ENCODE results near the gene PSG1.
A peak's percentile ranks its signal among the peaks of the same experiment; 100 is the strongest.
"Not testable (repeated sequence)": the region's sequence is repeated elsewhere in the genome, so short reads cannot be mapped to it uniquely, and the experiment has no call there.

PSG1 gene

GRCh38 chr19:42879613-42880012 lies at the start of gene PSG1:
Gene PSG1 (minus strand): TSS chr19:42879713. CDS start chr19:42879581, 132 bp downstream.
- no peaks in the 10 kb centered on the region for H3K36me3 ChIP-seq (ENCODE audit: control insufficient read depth, insufficient read depth, low read length)
- H3K27ac ChIP-seq (ENCODE audit: low read length), result no peak within 1 kb of the TSS
- peaks cover 3% of the 10 kb centered on the region; the same call in 1 of the 2 replicates for H3K9me3 ChIP-seq (ENCODE audit: control insufficient read depth, insufficient read depth, low read length)
- no peak for DNase-seq (ENCODE audit: low read depth, low spot score)
- no peak within 1 kb of the TSS for H3K4me3 ChIP-seq (ENCODE audit: low read length)
- WGBS (ENCODE audit: insufficient coverage, insufficient read length), result no CpG with 5 or more reads among the region's 2 CpGs
- H3K4me1 ChIP-seq (ENCODE audit: control insufficient read depth, insufficient read depth, low read length), result no peaks in the 10 kb centered on the region
- no peaks in the 10 kb centered on the region for H3K27me3 ChIP-seq (ENCODE audit: control insufficient read depth, insufficient read depth, low read length)

- Histone ChIP-seq H3K27ac (ENCODE audit: low read length) (no peak overlapping the region), H3K4me1 (ENCODE audit: control insufficient read depth, insufficient read depth, low read length) (no peaks in the 10 kb centered on the region), H3K4me3 (ENCODE audit: low read length) (no peak overlapping the region), H3K9me3 (ENCODE audit: control insufficient read depth, insufficient read depth, low read length) (peaks cover 3% of the 10 kb centered on the region), H3K36me3 (ENCODE audit: control insufficient read depth, insufficient read depth, low read length) (no peaks in the 10 kb centered on the region), H3K27me3 (ENCODE audit: control insufficient read depth, insufficient read depth, low read length) (no peaks in the 10 kb centered on the region)
- WGBS (ENCODE audit: insufficient coverage, insufficient read length), result no CpG with 5 or more reads among the region's 3 CpGs
- DNase-seq (ENCODE audit: low read depth, low spot score), result no peak
Observed at GRCh38 chr19:42928896-42929295, 49.4 kb upstream of the PSG1 start.

GRCh38 chr19:42926781-42927180 lies 47.3 kb upstream of the PSG1 start:
- no peak for DNase-seq (ENCODE audit: low read depth, low spot score)
- H3K4me3 ChIP-seq (ENCODE audit: low read length), result no peak overlapping the region
- no CpG with 5 or more reads among the region's 2 CpGs for WGBS (ENCODE audit: insufficient coverage, insufficient read length)
- H3K4me1 ChIP-seq (ENCODE audit: control insufficient read depth, insufficient read depth, low read length), result no peaks in the 10 kb centered on the region
- no peaks in the 10 kb centered on the region for H3K36me3 ChIP-seq (ENCODE audit: control insufficient read depth, insufficient read depth, low read length)
- no peaks in the 10 kb centered on the region for H3K27me3 ChIP-seq (ENCODE audit: control insufficient read depth, insufficient read depth, low read length)
- no peak overlapping the region for H3K27ac ChIP-seq (ENCODE audit: low read length)
- peaks cover 4% of the 10 kb centered on the region for H3K9me3 ChIP-seq (ENCODE audit: control insufficient read depth, insufficient read depth, low read length)

- not testable (repeated sequence) for H3K27ac ChIP-seq (ENCODE audit: low read length); H3K27me3 ChIP-seq (ENCODE audit: control insufficient read depth, insufficient read depth, low read length); H3K36me3 ChIP-seq (ENCODE audit: control insufficient read depth, insufficient read depth, low read length); H3K9me3 ChIP-seq (ENCODE audit: control insufficient read depth, insufficient read depth, low read length); H3K4me1 ChIP-seq (ENCODE audit: control insufficient read depth, insufficient read depth, low read length); H3K4me3 ChIP-seq (ENCODE audit: low read length)
- WGBS (ENCODE audit: insufficient coverage, insufficient read length), result no CpG with 5 or more reads among the region's 9 CpGs
- DNase-seq (ENCODE audit: low read depth, low spot score), result peak; percentile 4
Observed at GRCh38 chr19:42923106-42923505, 43.6 kb upstream of the PSG1 start.

GRCh38 chr19:42920971-42921370 lies 41.5 kb upstream of the PSG1 start:
- not testable (repeated sequence) for H3K9me3 ChIP-seq (ENCODE audit: control insufficient read depth, insufficient read depth, low read length); DNase-seq (ENCODE audit: low read depth, low spot score); H3K36me3 ChIP-seq (ENCODE audit: control insufficient read depth, insufficient read depth, low read length); H3K4me1 ChIP-seq (ENCODE audit: control insufficient read depth, insufficient read depth, low read length); H3K4me3 ChIP-seq (ENCODE audit: low read length); H3K27ac ChIP-seq (ENCODE audit: low read length); H3K27me3 ChIP-seq (ENCODE audit: control insufficient read depth, insufficient read depth, low read length)

GRCh38 chr19:42919757-42920079 lies 40.2 kb upstream of the PSG1 start:
- WGBS (ENCODE audit: insufficient coverage, insufficient read length), result no CpG with 5 or more reads among the region's 3 CpGs
- no peak for DNase-seq (ENCODE audit: low read depth, low spot score)
- Histone ChIP-seq H3K4me3 (ENCODE audit: low read length) (no peak overlapping the region), H3K27ac (ENCODE audit: low read length) (no peak overlapping the region), H3K4me1 (ENCODE audit: control insufficient read depth, insufficient read depth, low read length) (no peaks in the 10 kb centered on the region), H3K36me3 (ENCODE audit: control insufficient read depth, insufficient read depth, low read length) (no peaks in the 10 kb centered on the region), H3K27me3 (ENCODE audit: control insufficient read depth, insufficient read depth, low read length) (no peaks in the 10 kb centered on the region), H3K9me3 (ENCODE audit: control insufficient read depth, insufficient read depth, low read length) (peaks cover 6% of the 10 kb centered on the region)

- not testable (repeated sequence) for H3K9me3 ChIP-seq (ENCODE audit: control insufficient read depth, insufficient read depth, low read length); H3K4me3 ChIP-seq (ENCODE audit: low read length); H3K27ac ChIP-seq (ENCODE audit: low read length); DNase-seq (ENCODE audit: low read depth, low spot score); H3K4me1 ChIP-seq (ENCODE audit: control insufficient read depth, insufficient read depth, low read length); H3K27me3 ChIP-seq (ENCODE audit: control insufficient read depth, insufficient read depth, low read length); H3K36me3 ChIP-seq (ENCODE audit: control insufficient read depth, insufficient read depth, low read length)
- no CpG with 5 or more reads among the region's 26 CpGs for WGBS (ENCODE audit: insufficient coverage, insufficient read length)
Observed at GRCh38 chr19:42919070-42919756, 39.7 kb upstream of the PSG1 start.

GRCh38 chr19:42918377-42919069 lies 39.0 kb upstream of the PSG1 start:
- H3K9me3 ChIP-seq (ENCODE audit: control insufficient read depth, insufficient read depth, low read length); H3K27ac ChIP-seq (ENCODE audit: low read length); DNase-seq (ENCODE audit: low read depth, low spot score); H3K4me3 ChIP-seq (ENCODE audit: low read length); H3K36me3 ChIP-seq (ENCODE audit: control insufficient read depth, insufficient read depth, low read length); H3K4me1 ChIP-seq (ENCODE audit: control insufficient read depth, insufficient read depth, low read length); H3K27me3 ChIP-seq (ENCODE audit: control insufficient read depth, insufficient read depth, low read length): not testable (repeated sequence)
- WGBS (ENCODE audit: insufficient coverage, insufficient read length), result no CpG with 5 or more reads among the region's 15 CpGs

GRCh38 chr19:42917634-42918033 lies 38.1 kb upstream of the PSG1 start, which contains the start of gene PSG6:
Gene PSG6 (minus strand): TSS chr19:42917894. CDS start chr19:42917792, 102 bp downstream.
- no CpG with 5 or more reads among the region's 1 CpG for WGBS (ENCODE audit: insufficient coverage, insufficient read length)
- H3K4me3 ChIP-seq (ENCODE audit: low read length); DNase-seq (ENCODE audit: low read depth, low spot score); H3K27me3 ChIP-seq (ENCODE audit: control insufficient read depth, insufficient read depth, low read length); H3K9me3 ChIP-seq (ENCODE audit: control insufficient read depth, insufficient read depth, low read length); H3K4me1 ChIP-seq (ENCODE audit: control insufficient read depth, insufficient read depth, low read length); H3K27ac ChIP-seq (ENCODE audit: low read length); H3K36me3 ChIP-seq (ENCODE audit: control insufficient read depth, insufficient read depth, low read length): not testable (repeated sequence)

- WGBS (ENCODE audit: insufficient coverage, insufficient read length), result no CpG with 5 or more reads among the region's 1 CpG
- H3K4me1 ChIP-seq (ENCODE audit: control insufficient read depth, insufficient read depth, low read length); H3K9me3 ChIP-seq (ENCODE audit: control insufficient read depth, insufficient read depth, low read length); DNase-seq (ENCODE audit: low read depth, low spot score); H3K27ac ChIP-seq (ENCODE audit: low read length); H3K4me3 ChIP-seq (ENCODE audit: low read length); H3K27me3 ChIP-seq (ENCODE audit: control insufficient read depth, insufficient read depth, low read length); H3K36me3 ChIP-seq (ENCODE audit: control insufficient read depth, insufficient read depth, low read length): not testable (repeated sequence)
Observed at GRCh38 chr19:42916931-42917330, 37.4 kb upstream of the PSG1 start.

GRCh38 chr19:42913516-42913915 lies 34.0 kb upstream of the PSG1 start:
- not testable (repeated sequence) for H3K36me3 ChIP-seq (ENCODE audit: control insufficient read depth, insufficient read depth, low read length); DNase-seq (ENCODE audit: low read depth, low spot score); H3K4me3 ChIP-seq (ENCODE audit: low read length); H3K27me3 ChIP-seq (ENCODE audit: control insufficient read depth, insufficient read depth, low read length); H3K9me3 ChIP-seq (ENCODE audit: control insufficient read depth, insufficient read depth, low read length); H3K27ac ChIP-seq (ENCODE audit: low read length); H3K4me1 ChIP-seq (ENCODE audit: control insufficient read depth, insufficient read depth, low read length)
- WGBS (ENCODE audit: insufficient coverage, insufficient read length), result no CpG with 5 or more reads among the region's 5 CpGs
